Caki2 (cell line): ENCODE data around the gene SDHAF1. TPM values are rescaled to one million over a fixed set of nuclear protein-coding genes. Genes with fewer than 3 reads are reported as not detected.
"Not testable (repeated sequence)": the region's sequence is repeated elsewhere in the genome, so short reads cannot be mapped to it uniquely, and the experiment has no call there.

Experiments used
- DNase-seq: peaks from one replicate; pipeline ENCODE4 v3.0.0-alpha.2; 2015; ENCODE audit warnings: low read depth
- in situ Hi-C: cut with HindIII; loops from 2 replicates; pipeline ENCODE4 v1.10.0; 2016; ENCODE audit warnings: low sequenced_read_pairs, low pct_unique_long_range_greater_than_20kb, mixed read lengths
- total RNA-seq: library from RNA; depleted of rRNA; stranded (reverse); fragments of >200 nt; shearing (Covaris generic); gene quantifications from 2 replicates; pipeline ENCODE4 v1.2.3, GENCODE V29; 2014; ENCODE audit warnings: low replicate concordance

Gene SDHAF1
- total RNA-seq, 1 experiment from 2014 or later, result 64.8 TPM

GRCh38 chr19:36009633-36010379 is 14.8 kb downstream of the SDHAF1 start:
- in situ Hi-C loops, result no loop called here
- DNase-seq, result no peak

- DNase-seq, result no peak
- in situ Hi-C loops, result no loop called here
Observed at GRCh38 chr19:36010402-36010801, 15.4 kb downstream of the SDHAF1 start.

GRCh38 chr19:36013280-36014011 is 18.5 kb downstream of the SDHAF1 start:
- in situ Hi-C loops, result no loop called here

DNA sequence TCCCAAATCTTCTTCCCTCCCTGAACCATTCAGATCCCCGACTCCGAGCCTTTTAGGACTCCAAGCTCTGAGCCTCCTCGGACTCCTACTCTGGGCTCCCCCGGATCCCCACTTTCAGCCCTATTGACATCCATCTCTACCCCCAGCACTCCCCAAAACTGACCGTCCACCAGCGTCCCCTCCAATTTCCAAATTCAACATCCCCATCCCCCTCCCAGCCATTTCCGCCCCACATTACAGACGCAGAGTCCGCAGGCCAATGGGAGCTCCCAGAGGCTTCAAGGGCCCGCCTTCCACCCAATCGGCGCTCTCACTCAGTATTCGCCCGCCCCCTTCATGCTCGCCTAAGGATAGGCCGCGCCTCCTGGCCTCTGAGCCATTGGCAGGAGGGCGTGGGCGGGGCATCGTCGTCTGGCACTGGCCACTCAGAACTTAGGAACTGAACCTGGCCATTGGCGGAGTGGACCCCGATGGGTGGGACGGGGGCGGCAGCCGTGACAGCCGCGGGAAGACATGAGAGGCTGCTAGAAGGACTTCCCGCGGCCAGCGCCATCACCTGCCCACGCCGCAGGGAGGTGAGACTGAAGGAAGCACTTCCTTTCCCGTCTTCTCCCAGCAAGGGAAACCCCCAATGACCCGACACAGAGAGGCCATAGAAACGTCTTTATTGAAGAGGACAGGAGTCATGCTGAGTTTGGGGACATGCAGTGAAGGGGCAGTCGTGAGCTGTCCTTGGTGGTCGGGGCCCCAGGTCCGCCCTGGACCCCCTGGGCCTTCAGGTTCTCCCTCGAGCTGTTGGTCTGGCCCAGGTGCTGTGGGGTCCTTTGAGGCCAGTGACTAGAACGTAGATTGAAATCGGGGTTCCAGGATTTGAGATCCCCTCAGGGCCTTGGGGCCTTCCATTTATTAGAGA is 19.3 kb downstream of the SDHAF1 start, which contains the start of gene ALKBH6:
TSS of gene ALKBH6 (minus strand) at position 202 of the 913 bp plus-strand sequence. CDS start 816 bp downstream, outside the sequence.
- in situ Hi-C loops, result no loop called here
- DNase-seq, result peak; percentile 99

More at GRCh38 chr19:36013280-36014011, 18.5 kb downstream of the SDHAF1 start:
- no peak for DNase-seq

GRCh38 chr19:36019061-36019670 is 24.2 kb downstream of the SDHAF1 start:
- in situ Hi-C loops, result no loop called here

GRCh38 chr19:36023432-36023831 is 28.4 kb downstream of the SDHAF1 start:
- DNase-seq, result no peak
- in situ Hi-C loops, result no loop called here

More at GRCh38 chr19:36019061-36019670, 24.2 kb downstream of the SDHAF1 start:
- DNase-seq, result no peak

- DNase-seq, result no peak
- in situ Hi-C loops, result no loop called here
Observed at GRCh38 chr19:36025541-36025940, 30.6 kb downstream of the SDHAF1 start.

- no peak for DNase-seq
- in situ Hi-C loops, result no loop called here
Observed at GRCh38 chr19:36026091-36026876, 31.3 kb downstream of the SDHAF1 start.

GRCh38 chr19:36027696-36028095 is 32.7 kb downstream of the SDHAF1 start:
- in situ Hi-C loops, result no loop called here

GRCh38 chr19:36028313-36029041 is 33.5 kb downstream of the SDHAF1 start:
- DNase-seq, result no peak
- in situ Hi-C loops, result no loop called here

More at GRCh38 chr19:36027696-36028095, 32.7 kb downstream of the SDHAF1 start:
- DNase-seq, result no peak

- DNase-seq, result peak; percentile 72
- in situ Hi-C loops, result no loop called here
Observed at GRCh38 chr19:36030264-36031148, 35.5 kb downstream of the SDHAF1 start.

GRCh38 chr19:36031308-36031707 is 36.3 kb downstream of the SDHAF1 start:
- in situ Hi-C loops, result no loop called here
- DNase-seq, result no peak

- in situ Hi-C loops, result no loop called here
- DNase-seq, result peak; percentile 54
Observed at GRCh38 chr19:36032251-36033104, 37.5 kb downstream of the SDHAF1 start, which contains the start of gene CLIP3. CLIP3 (minus strand) TSS chr19:36032873; CDS start chr19:36032357, 516 bp downstream.

DNA sequence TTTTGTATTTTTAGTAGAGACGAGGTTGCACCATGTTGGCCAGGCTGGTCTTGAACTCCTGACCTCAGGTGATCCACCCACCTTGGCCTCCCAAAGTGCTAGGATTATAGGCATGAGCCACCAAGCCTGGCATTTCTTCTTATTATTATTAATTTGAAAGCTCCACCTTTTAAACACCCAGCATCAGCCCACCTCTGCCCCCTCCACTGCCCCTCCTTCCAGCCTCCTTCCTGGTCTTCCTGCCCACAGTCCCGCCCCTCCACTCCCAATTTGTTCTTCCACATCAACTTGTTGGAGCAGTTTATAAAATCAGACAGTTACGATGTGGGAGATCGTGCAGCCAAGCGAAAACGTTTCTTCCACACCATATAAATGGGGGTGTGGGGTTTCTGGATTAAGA is 45.5 kb downstream of the SDHAF1 start:
- in situ Hi-C loops, result no loop called here
- DNase-seq, result no peak

- in situ Hi-C loops, DNase-seq: not testable (repeated sequence)
Observed at GRCh38 chr19:36041092-36041491, 46.1 kb downstream of the SDHAF1 start.
